ENCODE measurements around the gene CLMP.

CLMP gene

GRCh38 chr11:123062892-123063825 is 131.9 kb downstream of the CLMP start:
- peak overlapping the region; percentile 100 for H3K27ac ChIP-seq
- TF ChIP-seq CTCF (conservative IDR thresholded peaks at IDR 0.05), result no peak

GRCh38 chr11:123062158-123062891 is 132.7 kb downstream of the CLMP start:
- TF ChIP-seq CTCF (conservative IDR thresholded peaks at IDR 0.05), result no peak
- peak overlapping the region; percentile 100 for H3K27ac ChIP-seq

DNA sequence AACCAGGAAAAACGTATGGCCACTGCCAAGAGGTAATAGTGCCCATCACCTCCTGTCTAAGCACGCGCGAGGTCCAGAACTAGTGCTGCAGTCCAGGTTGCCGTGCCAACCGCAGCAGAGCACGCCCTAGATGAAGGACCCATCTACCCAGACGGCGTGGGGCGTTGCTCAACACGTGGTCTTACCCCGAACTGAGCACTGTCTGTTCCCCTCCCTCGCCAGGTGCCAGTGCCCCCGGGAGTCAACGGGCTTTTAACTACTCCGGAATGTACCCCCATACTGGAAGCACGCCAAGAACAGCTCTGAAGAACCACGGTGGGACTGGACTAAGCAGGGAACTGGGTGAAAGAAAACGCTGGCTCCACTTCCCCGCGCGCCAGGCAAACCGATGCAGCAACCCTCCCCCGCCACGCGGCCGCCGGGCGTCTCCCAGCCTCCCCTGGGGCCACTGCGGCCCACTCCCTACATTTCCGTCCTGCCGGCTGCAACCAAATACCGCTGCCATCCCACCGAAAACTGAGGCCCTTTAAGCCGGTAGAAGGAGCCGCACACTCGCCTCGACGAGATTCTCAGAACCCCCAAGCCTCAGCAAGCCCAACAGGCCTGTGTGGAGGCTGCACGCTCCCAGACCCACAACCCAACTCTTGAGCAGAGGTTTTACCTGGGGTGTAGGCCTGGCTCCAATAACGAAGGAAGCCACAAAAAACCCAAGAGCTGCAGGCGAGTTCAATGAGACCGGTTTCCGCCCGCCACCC is 133.5 kb downstream of the CLMP start, which contains the start of gene HSPA8:
Gene HSPA8 (minus strand): TSS at position 734 of the 755 bp plus-strand sequence. CDS start 812 bp downstream, outside the sequence.
- no peak for TF ChIP-seq CTCF (conservative IDR thresholded peaks at IDR 0.05)
- peak within 1 kb of the TSS; percentile 100 for H3K27ac ChIP-seq

DNA sequence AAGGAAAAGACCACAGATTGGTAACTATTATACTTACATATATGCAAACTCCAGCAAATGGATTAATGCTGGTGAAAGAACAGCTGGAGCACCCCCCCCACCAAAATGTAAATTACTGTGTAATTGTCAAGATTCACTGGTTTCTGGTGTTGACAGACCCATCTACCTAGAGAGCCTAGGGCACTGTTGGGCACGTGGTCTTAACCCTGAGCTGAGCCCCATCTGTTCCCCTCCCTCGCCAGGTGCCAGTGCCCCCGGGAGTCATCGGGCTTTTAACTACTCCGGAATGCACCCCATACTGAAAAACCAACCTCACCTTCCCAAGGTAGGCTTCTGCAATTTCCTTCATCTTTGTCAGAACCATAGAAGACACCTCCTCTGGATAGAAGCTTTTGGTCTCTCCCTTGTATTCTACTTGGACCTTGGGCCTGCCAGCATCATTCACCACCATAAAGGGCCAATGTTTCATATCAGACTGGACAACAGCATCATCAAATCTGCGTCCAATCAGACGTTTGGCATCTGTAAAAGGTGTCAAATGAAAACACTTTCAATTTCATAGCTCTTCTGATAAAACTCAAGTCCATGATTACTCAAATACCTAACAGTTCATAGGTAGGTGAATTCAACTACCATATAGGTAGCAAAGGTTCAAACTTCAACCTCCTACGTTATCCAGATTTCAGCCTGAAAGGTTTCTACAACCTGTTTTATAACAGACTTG is 134.6 kb downstream of the CLMP start:
- H3K27ac ChIP-seq, result peak overlapping the region; percentile 100

DNA sequence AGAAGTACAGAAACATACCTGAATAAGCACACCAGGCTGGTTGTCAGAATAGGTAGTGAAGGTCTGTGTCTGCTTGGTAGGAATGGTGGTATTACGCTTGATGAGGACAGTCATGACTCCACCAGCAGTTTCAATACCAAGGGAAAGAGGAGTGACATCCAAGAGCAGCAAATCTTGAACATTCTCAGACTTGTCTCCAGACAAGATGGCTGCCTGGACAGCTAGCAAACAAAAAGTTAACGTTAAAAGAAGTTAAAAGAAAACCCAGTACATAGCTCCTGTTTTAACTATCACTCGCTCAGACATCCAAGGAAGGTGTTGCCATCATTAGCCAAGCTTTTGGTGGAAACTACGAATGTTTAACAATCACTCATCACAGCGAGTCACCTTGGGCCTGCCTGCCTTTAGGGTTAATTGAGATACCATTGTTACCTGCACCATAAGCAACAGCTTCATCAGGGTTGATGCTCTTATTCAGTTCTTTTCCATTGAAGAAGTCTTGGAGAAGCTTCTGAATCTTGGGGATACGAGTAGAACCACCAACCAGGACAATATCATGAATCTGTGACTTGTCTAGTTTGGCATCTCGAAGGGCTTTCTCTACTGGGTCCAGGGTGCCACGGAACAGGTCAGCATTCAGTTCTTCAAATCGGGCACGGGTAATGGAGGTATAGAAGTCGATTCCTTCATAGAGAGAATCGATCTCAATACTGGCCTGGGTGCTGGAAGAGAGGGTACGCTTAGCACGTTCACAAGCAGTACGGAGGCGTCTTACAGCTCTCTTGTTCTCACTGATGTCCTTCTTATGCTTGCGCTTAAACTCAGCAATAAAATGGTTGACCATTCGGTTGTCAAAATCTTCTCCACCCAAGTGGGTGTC is 135.8 kb downstream of the CLMP start:
- H3K27ac ChIP-seq, result peak overlapping the region; percentile 100

More for the DNA sequence above, 134.6 kb downstream of the CLMP start:
- no peak for TF ChIP-seq CTCF (conservative IDR thresholded peaks at IDR 0.05)

DNA sequence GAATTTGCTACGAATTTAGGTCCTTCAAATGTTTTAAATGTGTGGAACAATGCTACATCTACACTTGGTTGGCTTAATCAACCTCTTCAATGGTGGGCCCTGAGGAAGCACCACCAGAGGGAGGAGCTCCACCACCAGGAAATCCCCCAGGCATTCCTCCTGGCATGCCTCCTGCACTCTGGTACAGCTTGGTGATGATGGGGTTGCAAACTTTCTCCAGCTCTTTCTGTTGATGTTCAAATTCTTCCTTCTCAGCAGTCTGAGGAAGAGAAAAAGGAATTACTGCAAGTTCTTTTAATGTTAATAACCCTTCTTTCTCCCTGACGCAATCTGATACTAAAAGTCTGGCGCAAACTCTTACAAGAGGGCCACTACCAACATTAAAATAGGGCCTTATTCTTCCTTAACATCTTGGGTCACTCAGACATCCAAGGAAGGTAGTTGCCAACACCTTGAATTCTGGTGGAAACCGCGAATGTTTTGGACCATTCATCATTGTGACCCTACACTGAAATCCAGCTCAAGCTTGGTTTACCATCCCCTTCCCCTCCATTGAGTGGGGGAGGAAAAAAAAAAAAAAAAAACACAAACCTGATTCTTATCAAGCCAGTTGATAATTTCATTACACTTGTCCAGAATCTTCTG is 137.3 kb downstream of the CLMP start:
- no peak for TF ChIP-seq CTCF (conservative IDR thresholded peaks at IDR 0.05)
- H3K27ac ChIP-seq, result peak overlapping the region; percentile 100
